ENCODE data around the gene MN1.

Gene MN1

DNA sequence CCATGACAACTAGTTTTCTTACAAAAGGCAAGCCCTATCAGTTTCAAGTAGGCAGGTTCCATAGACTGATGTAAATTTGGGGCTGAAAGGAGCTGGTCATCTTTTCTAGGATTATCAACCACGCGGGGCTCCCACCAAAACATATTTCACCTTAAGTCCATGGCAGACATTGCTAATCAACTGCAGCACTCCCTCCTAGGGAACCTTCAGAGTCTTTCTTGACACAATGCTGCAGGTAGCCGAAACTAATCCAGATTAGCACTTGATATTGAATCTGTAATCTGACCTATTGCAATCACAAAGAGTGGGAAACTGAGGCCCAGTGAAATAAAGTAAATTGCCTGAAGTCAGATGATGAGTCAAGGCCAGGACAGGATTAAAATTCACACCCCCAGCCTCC is 32.5 kb downstream of the MN1 start:
- DNase-seq (ENCODE audit: insufficient read length, low spot score), result no peak
- FAIRE-seq, result no peak
- TF ChIP-seq, protein P1, sequence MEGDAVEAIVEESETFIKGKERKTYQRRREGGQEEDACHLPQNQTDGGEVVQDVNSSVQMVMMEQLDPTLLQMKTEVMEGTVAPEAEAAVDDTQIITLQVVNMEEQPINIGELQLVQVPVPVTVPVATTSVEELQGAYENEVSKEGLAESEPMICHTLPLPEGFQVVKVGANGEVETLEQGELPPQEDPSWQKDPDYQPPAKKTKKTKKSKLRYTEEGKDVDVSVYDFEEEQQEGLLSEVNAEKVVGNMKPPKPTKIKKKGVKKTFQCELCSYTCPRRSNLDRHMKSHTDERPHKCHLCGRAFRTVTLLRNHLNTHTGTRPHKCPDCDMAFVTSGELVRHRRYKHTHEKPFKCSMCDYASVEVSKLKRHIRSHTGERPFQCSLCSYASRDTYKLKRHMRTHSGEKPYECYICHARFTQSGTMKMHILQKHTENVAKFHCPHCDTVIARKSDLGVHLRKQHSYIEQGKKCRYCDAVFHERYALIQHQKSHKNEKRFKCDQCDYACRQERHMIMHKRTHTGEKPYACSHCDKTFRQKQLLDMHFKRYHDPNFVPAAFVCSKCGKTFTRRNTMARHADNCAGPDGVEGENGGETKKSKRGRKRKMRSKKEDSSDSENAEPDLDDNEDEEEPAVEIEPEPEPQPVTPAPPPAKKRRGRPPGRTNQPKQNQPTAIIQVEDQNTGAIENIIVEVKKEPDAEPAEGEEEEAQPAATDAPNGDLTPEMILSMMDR (IDR thresholded peaks at IDR 0.05; ENCODE audit: insufficient read depth, missing control alignments), result no peak

DNA sequence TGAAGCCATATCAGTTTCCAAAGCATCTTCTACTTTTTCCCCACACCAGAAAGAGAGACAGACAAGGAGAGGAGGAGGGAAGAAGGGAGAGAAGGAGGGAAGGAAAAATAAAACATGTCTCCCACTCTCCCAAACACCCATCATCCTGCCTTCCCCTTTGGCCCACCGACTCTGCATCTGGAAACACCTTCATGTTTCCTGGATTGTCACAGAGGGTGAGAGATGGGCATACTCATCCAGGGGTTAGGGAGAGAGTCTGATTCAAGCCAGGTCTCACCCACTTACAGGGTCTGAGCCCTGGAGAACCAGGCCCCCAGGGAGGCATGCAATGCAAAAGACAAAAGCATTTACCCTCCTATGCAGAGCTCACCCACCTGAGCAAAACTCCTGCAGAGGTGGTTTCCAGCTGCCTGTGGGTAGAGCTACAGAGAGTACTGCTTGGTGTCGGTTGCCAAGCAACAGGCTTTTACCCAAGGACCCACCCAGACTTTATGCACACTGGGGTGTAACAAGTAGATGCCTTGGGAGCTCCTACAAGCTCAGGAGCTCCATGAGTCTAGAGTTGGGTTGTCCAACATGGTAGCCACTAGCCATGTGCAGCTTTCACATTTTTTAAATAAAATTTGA is 33.4 kb downstream of the MN1 start:
- no peak for FAIRE-seq
- no peak for DNase-seq (ENCODE audit: insufficient read length, low spot score)
- TF ChIP-seq, protein P1 (IDR thresholded peaks at IDR 0.05; ENCODE audit: insufficient read depth, missing control alignments), result no peak

DNA sequence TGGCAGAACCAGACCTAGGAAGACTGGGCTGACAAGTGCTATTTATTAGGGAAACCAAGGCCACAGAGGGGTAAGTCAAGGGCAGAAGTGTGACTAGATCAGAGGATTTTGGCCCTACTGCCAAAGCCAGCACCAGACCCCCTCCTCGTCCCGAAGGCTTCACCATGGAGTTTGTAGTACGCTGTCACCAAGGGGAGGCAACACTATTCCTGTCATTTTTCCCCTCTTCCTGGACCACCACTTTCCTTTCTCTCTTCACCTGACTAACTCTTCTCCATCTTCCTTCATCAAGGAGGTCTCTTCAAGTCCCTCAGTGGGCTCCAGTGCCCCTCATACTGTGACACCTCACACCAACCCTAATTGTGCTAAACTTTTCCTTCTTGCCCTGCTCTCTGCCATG is 34.9 kb downstream of the MN1 start:
- FAIRE-seq (no peak), DNase-seq (ENCODE audit: insufficient read length, low spot score) (no peak)
- TF ChIP-seq, protein P1 (IDR thresholded peaks at IDR 0.05; ENCODE audit: insufficient read depth, missing control alignments), result no peak

DNA sequence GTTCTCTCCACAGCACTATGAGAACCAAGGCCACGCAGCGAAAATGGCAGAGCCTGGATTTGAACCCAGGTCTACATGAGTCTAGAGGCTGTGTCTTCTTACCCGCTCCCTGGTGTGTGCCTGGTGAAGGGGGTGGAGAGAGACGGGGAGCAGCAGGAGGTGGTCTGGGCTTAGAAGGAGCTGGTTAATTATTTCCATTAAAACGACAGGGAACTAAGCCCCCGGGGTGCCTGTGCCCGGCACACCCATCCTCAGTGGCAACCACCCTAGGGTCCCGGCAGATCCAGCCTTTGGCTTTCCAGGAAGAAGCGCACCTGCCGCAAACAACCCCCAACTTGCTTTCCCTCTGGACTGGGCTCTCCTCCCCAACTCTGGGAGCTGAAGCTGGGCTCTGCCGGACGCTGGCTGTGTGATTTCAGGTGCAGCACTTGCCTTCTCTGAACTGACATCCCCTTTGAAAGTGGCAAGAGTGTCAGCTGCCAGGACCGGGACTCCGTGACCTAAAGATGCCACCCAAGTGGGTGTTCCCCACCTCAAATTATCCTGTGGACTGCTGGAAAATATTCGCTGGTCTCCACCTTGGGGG is 35.8 kb downstream of the MN1 start:
- TF ChIP-seq, protein P1 (IDR thresholded peaks at IDR 0.05; ENCODE audit: insufficient read depth, missing control alignments), result no peak
- DNase-seq (ENCODE audit: insufficient read length, low spot score), result no peak
- FAIRE-seq, result no peak

DNA sequence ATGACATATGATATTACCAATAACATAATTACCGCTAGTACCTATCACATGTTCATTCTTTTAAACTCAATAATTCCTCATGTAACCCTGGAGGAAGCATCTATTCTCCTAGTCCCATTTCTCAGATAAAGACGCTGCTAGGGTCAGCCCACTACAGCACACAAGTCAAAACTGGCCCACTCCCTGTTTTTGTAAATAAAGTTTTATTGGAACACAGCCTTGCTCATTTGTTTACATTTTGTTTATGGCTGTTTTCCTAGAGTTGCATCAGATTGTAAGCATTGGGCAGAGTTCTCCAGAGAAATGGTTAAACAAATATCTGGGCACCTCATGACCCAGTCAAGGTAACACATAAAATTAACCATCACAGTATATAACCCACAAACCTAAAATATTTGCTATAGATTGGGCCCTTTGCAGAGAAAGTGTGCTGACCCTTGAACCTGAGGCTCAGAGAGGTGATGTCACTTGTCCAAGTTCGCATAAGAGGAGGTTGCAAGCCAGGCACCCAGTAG is 36.8 kb downstream of the MN1 start:
- FAIRE-seq, result no peak

DNA sequence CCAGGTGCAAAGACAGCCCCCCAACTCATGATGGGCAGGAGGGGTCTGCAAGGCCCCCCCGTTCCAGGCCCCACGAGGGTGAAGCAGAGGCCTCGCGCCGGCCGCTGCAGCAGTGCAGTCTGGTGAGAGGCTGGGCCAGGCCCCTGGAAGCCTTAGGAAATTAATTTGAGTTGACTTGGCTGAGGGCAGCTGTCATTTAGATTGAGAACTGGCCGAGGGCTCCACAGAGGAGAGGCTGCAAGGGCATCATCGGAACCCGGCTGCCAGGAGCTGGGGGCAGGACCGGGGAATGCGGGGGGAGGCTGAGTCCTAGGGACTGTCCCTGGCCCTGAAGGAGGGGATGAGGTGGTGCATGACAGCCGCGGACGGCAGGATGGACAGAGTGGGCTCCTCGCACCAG is 39.9 kb downstream of the MN1 start:
- TF ChIP-seq, protein P1 (IDR thresholded peaks at IDR 0.05; ENCODE audit: insufficient read depth, missing control alignments), result no peak
- DNase-seq (ENCODE audit: insufficient read length, low spot score) (no peak), FAIRE-seq (no peak)

More for the DNA sequence above, 36.8 kb downstream of the MN1 start:
- TF ChIP-seq, protein P1 (IDR thresholded peaks at IDR 0.05; ENCODE audit: insufficient read depth, missing control alignments), result no peak
- DNase-seq (ENCODE audit: insufficient read length, low spot score), result no peak

DNA sequence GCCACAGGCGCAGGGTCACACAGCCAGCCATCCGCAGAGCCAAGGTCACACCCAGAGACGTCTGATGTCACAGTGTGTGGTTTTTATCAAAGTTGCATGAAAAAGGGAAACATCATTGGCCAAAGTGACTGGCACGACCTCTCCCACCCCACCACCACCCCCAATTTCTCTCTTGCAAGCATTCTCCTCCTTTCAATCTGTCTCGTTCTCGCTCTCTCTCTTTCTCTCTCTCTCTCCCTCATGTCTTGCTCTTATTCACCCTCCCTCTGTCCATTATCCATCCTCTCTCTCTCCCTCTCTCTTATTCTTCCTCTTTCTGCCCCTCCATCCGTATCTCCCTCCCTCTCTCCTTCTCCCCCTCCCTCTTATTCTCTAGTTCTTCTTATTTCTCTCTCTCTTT is 40.6 kb downstream of the MN1 start:
- FAIRE-seq, result no peak
- TF ChIP-seq, protein P1 (IDR thresholded peaks at IDR 0.05; ENCODE audit: insufficient read depth, missing control alignments), result no peak
- no peak for DNase-seq (ENCODE audit: insufficient read length, low spot score)

Measured in D721Med (cell line).